ENCODE measurements around the gene LMBR1. TPM values are rescaled to one million over a fixed set of nuclear protein-coding genes. Genes with fewer than 3 reads are reported as not detected.

The LMBR1 gene
- total and polyA plus RNA-seq, 2 of the 13 experiments (the other 11 are each of a cell fraction or from before 2014, with no cell fraction given), result 20.9 to 39.6 TPM

- no peaks in the 10 kb centered on the region for H3K4me1 ChIP-seq (ENCODE audit: insufficient read depth, low read length)
- TF ChIP-seq MIER3 (CRISPR knock-in tag; IDR thresholded peaks at IDR 0.05; ENCODE audit: borderline replicate concordance), result no peak
- no peak for TF ChIP-seq PHF20 (CRISPR knock-in tag; IDR thresholded peaks at IDR 0.05)
- no peak for TF ChIP-seq ZBTB40 (IDR thresholded peaks at IDR 0.05)
- TF ChIP-seq ZBTB40 (CRISPR knock-in tag; IDR thresholded peaks at IDR 0.05), result no peak
- TF ChIP-seq DPF2 (CRISPR knock-in tag; IDR thresholded peaks at IDR 0.05; ENCODE audit: borderline replicate concordance, low read depth), result no peak
- TF ChIP-seq ATF3 (CRISPR knock-in tag; IDR thresholded peaks at IDR 0.05), result no peak
- H3K9ac ChIP-seq (ENCODE audit: insufficient read depth, low read depth, low read length), result no peak overlapping the region
- ATAC-seq (no peak), DNase-seq (ENCODE audit: low spot score) (no peak), FAIRE-seq (no peak)
- WGBS (ENCODE audit: low lambda C conversion rate), result 95% methylated on average over 8 of the region's 9 CpGs
- H4K20me1 ChIP-seq (ENCODE audit: insufficient read depth, low read length), result no peaks in the 10 kb centered on the region
- ChIA-PET POLR2A (no interaction called here), CTCF (ENCODE audit: low intra/inter-chr PET ratio, low total read pairs) (no interaction called here)
- in situ Hi-C loops (cut with HindIII; ENCODE audit: extremely low pct_ligation_motif_present, low pct_unique_long_range_greater_than_20kb) (no loop called here), intact Hi-C loops (cut with micrococcal nuclease; ENCODE audit: unreplicated experiment) (no loop called here)
- no peak overlapping the region for H3K27ac ChIP-seq (ENCODE audit: extremely low read length, insufficient read depth, low read length)
- no peaks in the 10 kb centered on the region for H3K9me3 ChIP-seq (ENCODE audit: low read length)
- H3K27me3 ChIP-seq (ENCODE audit: control insufficient read depth in 1 of 2, insufficient read depth in 2 of 2, low read length in 2 of 2), result no peaks in the 10 kb centered on the region
- H3K4me2 ChIP-seq (ENCODE audit: low read depth, low read length), result no peak overlapping the region
- H3K4me3 ChIP-seq (replicated peaks in 1 of 3; ENCODE audit: insufficient read depth in 1 of 3, low read depth in 2 of 3, low read length in 3 of 3), result no peak overlapping the region
- no TSS peak for BruUV-seq (replicated peaks)
- H3K36me3 ChIP-seq (replicated peaks in 1 of 2; ENCODE audit: control insufficient read depth in 1 of 2, insufficient read depth in 2 of 2, low read length in 2 of 2), result peaks cover 4 to 28% of the 10 kb centered on the region in 2 experiments; a peak in 2 of 5 replicates
- no peak overlapping the region for H2AFZ ChIP-seq (ENCODE audit: low read length)
- no peaks in the 10 kb centered on the region for H3K79me2 ChIP-seq (ENCODE audit: insufficient read depth, low read length)
Measured at GRCh38 chr7:156675721-156676120, 217.3 kb downstream of the LMBR1 start.

Data from HepG2 (cell line).